ENCODE measurements around the gene SLC6A19.

SLC6A19 gene

GRCh38 chr5:1197876-1198666, 3.3 kb upstream of the SLC6A19 start:
- no peak for DNase-seq

GRCh38 chr5:1199340-1199648, 2.1 kb upstream of the SLC6A19 start:
- DNase-seq: no peak

GRCh38 chr5:1199649-1200494, 1.5 kb upstream of the SLC6A19 start:
- peak; percentile 67 for DNase-seq

- DNase-seq: no peak
Observed at GRCh38 chr5:1200495-1201326, 684 bp upstream of the SLC6A19 start.

GRCh38 chr5:1202026-1202797, 817 bp downstream of the SLC6A19 start:
- no peak for DNase-seq

- DNase-seq: no peak
Observed at GRCh38 chr5:1202798-1203185, 1.4 kb downstream of the SLC6A19 start.

- no peak for DNase-seq
Observed at GRCh38 chr5:1203311-1203967, 2.0 kb downstream of the SLC6A19 start.

GRCh38 chr5:1203968-1204692, 2.7 kb downstream of the SLC6A19 start:
- DNase-seq: no peak

GRCh38 chr5:1204693-1205242, 3.4 kb downstream of the SLC6A19 start:
- peak; percentile 47 for DNase-seq

- DNase-seq: no peak
Observed at GRCh38 chr5:1205255-1206180, 4.1 kb downstream of the SLC6A19 start.

GRCh38 chr5:1206521-1207412, 5.4 kb downstream of the SLC6A19 start:
- no peak for DNase-seq

- DNase-seq: no peak
Observed at GRCh38 chr5:1207555-1207954, 6.2 kb downstream of the SLC6A19 start.

GRCh38 chr5:1208221-1208742, 6.9 kb downstream of the SLC6A19 start:
- no peak for DNase-seq

- DNase-seq: no peak
Observed at GRCh38 chr5:1208743-1209488, 7.5 kb downstream of the SLC6A19 start.

- no peak for DNase-seq
Observed at GRCh38 chr5:1209489-1209852, 8.1 kb downstream of the SLC6A19 start.

- DNase-seq: no peak
Observed at GRCh38 chr5:1209896-1210776, 8.7 kb downstream of the SLC6A19 start.

GRCh38 chr5:1210832-1211251, 9.4 kb downstream of the SLC6A19 start:
- no peak for DNase-seq

Measured in hematopoietic multipotent progenitor cell treated with erythropoietin and hydrocortisone succinate and interleukin-3 and kit ligand, for 6 days (in vitro differentiated cells).